Embryonic facial prominence (tissue), 1 donor: ENCODE measurements around the gene LOXHD1.

Experiments
- DNase-seq: peaks from one replicate; pipeline ENCODE4 v3.0.0-alpha.2; 2016; ENCODE audit errors: extremely low spot score

LOXHD1 gene

DNA sequence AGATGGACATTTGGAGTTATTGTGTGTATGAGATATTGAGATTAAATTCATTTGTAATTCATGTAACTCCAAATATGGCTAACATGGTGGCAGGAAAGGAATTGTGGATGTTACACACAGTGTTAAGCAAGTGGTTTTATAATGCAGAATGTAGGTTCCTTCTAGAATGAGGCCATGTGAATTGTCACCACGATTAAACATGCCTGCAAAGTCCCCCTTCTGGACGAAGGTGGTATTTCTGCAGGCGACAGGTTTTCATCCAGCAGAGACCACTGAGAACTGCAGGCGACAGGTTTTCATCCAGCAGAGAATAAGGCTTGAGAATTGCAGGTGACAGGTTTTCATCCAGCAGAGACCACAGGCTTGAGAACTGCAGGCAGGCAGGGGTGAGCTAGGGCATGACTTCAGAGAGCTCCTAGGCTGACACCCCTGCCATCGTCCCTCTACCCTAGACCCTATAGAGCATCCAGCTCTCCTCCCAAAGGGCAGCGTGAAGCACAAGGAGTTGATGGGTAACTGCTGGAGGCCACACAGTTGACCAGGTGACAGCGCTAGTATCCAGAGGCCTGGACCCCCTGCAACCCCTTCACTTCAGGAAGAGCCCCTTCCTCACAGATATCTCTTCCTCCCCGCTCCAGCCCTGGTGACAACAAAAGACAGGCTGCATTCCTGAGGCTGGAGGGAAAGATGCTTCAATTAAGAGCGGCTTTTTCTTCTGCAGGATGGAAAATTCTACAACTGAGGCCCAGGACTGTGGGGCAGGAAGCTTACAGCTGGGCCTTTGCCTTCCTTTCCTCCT lies 175.8 kb downstream of the LOXHD1 start:
- no peak for DNase-seq

DNA sequence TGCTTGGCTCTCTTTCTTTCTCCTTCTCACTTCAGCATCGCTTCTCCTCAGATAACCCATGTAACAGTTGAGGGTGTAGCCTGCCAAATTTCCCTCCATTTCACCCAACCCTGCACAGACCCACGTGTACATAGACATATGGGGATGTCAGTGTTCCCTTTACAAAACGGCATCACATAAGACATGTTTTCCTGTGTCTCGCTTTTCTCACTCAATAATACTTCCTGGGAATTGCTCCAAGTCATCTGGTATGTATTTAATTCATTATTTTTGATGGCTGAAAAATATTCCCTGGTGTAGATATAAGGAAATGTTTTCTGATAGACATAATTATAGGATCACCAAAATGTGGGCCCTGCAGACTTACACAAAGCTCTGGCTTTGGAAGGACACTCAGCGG lies 176.8 kb downstream of the LOXHD1 start:
- DNase-seq = peak; percentile 27

DNA sequence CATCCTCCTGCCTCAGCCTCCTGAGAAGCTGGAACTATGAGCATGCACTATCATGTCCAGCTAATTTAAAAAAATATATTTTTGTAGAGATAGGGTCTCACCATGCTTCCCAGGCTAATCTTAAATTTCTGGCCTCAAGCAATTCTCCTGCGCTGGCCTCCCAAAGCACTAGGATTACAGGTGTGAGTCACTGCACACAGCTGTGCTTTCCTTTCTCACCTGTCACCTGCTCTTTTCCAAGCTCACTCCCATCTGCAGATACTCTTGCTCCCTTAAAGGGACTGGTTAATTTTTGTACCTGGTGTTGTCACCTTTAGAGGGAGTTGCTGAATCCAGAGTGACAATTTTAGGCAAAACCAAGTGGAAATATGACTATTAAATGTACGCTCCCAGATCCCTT lies 178.2 kb downstream of the LOXHD1 start:
- no peak for DNase-seq

DNA sequence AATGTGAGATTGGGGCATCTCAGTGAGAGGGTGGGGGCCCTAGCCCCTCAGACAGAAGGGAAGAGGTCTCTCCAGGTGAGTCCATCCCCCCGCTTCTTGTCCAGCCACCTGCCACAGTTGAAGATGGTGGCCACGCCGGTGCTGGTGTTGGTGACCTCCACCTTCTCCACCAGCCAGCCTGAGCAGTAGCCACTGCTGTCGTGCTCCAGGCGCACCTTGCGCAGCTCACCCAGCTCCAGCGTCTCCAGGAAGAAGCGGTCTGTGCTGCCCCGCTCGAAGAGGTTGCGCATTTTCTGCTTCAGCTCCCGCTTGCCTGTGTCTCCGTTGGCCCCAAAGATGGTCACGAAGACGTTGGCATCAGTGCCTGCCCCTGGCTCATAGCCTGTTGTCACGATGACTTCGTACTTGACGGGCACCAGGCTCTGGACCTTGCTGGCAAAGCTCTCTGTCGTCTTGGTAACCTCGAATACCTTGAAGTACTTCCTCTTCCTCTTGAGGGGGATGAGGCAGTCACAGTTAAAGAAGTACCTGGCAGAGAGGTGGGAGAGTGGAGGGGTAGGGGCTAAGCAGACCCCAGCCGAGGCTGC lies 179.5 kb downstream of the LOXHD1 start:
- no peak for DNase-seq

DNA sequence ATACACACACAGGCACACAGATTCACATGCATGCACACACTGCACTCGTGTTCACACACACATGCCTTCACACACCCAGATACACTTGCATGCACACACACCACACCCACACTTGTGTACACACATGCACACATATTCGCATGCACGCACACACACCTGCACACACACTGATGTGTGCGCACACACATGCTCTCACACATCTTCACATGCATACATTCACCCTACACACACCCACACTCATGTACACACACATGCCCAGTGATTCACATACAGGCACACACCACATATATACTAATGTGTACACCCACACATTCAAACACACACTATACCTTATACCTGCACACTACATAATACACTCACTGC lies 181.6 kb downstream of the LOXHD1 start:
- no peak for DNase-seq

DNA sequence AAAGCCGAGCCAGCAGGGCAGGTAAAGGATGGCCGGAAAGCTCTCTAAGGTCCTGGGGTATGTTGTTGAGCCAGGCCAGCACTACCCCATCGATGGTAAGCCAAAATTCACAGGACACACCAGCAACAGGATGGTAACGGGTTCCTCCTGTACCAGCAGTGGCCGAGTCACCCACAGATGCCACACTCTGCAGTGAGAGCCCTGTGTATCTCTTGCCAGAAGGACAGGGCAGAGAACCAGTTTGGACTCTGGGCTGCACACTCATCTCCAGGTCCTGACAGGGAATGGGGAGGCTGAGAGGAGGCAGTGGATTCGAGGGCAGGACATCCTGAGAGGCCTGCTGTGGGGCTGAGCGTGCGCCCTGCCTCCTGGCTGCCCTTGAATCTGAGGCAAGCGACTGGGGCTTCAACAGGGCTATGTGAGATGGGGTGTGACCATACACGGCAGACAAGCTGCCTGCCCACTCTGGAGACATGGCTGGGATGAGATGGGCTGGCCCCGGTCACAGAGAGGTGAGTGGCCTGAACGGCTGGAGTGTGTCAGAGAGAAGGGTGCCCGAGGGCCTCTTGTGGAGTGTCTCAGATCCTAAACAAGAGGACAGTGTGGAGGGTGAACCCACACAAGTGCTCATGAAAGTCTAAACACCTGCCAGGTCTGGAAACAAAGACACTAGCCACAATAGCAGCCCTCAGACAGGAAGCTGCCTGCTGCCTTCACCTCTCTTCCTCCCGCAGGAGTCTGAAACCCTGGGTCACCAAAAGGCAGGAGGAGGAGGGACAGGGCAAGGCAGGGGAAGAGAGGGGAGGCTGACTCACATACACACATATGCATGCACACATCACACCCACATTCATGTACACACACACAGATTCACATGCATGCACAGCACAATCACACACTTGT lies 182.3 kb downstream of the LOXHD1 start:
- DNase-seq = no peak

DNA sequence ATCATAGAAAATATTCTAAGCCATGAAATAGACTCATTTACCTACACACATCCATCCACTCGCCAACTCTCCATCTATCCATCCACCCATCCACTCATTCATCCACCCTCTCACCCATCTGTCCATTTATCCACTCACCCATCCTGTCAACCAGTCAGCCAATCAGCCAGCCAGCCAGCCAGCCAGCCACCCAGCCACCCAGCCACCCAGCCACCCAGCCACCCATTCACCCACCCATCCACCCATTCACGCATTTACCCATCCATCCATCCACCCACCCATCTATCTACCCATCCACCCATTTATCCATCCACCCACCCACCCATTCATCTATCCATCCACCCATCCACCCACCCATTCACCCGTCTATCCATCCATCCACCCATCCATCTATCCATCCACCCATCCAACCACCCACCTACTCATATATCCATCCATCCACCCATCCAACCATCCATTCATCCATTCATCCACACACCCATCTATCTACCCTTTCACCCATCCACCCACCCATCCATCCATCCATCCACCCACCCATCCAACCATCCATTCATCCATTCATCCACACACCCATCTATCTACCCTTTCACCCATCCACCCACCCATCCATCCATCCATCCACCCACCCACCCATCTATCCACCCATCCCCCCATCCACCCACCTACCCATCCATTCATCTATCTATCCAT lies 185.1 kb downstream of the LOXHD1 start:
- no peak for DNase-seq

DNA sequence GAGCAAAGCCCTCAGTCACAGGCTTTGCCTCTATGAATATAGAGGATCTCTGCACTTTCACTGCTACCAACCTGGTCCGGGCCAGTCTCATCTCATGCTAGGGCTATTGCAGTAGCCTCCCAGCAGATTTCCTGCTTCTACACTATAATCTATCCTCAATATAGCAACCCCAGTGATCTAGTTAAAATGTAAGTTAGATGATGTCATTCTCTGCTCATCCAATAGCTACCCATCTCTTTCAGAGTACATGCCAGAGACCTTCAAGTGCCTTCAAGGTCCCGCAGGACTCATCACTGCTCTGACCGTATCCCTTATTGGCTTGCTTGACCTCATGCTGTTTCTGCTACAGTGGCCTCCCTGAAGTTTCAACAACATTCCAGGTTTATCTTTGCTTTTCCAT lies 186.3 kb downstream of the LOXHD1 start:
- DNase-seq = no peak

DNA sequence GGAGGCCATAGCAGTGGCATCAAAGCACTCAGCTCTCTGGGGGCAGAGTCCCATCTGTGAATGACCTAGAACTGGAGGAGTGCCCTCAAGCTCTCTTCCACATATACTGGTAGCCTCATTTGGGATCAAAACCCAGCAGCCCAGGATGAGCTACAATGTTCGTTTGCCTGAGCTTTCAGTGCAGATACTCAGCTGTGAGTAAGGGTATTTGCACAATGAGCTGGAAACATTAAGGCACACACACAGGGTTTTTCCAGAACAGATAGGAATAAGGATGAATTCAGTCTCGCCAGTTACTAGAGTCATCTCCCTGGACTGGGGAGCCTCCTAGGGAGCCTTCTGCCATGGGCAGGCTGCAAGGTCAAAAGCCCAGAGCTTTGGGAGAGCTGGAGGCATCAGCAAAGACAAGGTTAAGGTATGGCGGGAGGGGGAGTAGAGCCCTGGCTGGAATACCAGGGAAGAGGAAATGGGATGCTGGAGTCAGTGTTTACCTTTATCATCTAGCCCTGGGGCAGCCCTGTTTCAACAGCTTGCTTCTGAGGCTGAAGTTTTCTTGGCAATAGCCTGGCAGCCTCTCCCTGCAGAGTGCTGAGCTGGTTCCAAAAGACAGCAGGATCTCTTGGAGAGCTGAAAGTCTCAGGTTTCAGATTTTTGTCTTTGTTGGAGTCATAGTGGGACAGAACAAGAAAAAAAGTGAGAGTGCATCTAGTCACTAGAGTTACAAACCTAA lies 187.7 kb downstream of the LOXHD1 start:
- DNase-seq = no peak

DNA sequence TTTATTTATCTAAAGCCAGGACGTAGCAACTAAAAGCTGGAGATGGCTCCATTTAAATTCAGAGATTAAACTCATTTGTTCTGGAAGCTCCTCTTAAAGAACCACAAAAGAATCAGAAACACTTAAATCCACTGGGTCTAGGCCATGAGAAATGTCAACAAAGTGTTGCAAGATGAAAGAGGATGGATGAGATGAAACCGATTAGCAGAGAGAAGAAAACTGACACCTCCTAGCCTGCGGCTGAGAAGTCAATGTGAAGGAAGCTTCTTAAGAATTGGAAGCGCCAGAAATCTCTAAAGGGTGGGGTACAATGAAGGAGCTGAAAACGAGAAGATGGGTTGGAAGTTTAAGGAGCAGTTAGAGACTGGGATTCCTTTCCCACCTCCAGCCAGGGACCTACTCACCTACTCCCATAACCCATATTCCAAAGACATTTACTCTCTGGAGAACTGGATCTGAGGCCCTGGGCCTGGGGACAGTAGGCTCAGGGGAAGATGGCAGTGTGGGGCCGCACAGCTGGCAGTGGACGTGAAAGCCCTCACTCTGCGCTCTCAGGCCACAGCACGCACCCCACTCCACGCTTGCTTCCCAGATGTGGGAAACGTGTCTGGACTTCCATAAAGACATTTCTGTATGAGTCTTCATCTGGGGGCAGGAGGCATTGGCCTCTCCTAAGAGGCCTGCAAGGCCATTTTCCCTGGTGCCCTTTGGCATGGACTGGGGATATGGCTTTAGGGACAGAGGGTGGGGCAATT lies 188.4 kb downstream of the LOXHD1 start:
- DNase-seq = no peak

DNA sequence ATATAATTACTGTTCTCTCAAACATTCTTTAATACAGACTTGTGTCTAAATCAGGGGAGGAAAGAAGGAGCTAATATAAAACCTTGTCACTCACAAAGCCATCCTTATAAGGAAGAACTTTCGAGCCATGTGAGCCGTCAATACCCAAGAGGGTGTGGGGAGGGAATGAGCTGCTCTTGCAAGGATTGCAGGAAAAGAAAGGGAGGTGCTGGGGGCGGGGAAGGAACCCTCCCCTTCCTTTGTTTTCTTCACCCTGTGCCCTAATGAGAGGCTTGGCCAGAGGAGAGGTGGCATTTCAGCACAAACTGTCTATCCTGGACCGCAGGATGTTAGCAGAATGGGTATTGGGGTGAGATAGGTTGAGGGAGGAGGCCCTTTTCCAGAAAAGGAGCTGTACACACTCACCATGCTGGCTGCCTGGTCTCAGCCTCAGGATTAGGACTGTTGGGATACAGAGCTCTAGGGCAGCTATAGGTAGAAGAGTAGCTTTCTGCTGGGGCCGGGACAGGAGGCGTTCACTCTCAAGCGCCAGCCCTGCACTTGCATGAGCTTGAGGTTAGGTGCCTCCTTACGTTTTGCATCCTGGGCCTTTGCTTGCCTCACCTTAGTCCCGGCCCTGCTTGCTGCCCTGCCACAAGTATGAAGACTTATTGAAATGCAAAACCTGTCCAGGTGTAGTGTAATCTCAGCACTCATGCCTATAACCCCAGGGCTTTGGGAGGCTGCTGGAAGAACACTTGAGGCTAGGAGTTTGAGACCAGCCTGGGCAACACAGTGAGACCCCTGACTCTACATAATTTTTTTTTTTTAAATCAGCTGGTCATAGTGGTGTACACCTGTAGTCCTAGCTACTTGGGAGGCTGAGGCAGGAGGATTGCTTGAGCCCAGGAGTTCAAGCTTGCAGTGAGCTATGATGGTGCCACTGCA lies 190.5 kb downstream of the LOXHD1 start:
- no peak for DNase-seq

DNA sequence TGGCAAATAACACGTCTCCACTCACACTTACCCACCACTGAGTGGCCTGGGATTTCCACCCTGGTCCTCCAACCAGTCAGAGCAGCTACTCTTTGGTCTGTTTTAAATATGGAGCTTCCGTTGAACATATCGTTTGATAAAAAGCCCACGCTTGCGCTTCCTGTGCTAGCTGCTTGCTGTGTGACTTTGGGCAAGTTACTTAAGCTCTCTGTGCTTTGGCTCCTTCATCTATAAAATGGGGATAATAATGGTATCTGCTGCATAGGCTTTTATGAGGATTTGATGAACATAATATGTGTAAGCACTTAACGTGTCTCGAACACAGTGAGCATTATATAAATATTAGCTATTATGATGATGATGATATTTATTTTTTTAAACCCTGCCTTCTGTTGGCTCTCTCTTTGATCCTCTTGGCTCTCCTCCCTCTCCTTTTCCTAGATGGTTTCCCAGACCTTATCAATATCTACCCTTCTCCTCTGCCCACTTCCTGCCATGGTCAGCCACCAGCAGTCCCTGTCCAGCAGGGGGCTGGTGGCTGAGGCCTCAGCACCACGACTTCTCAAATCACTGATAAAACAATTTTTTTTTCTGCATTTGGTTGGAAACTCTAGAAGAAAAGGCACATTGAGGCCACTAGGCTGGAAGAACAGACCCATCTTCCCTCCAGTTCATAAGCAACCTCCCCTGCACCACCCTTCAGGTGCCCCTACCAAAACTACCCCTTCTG lies 191.9 kb downstream of the LOXHD1 start:
- DNase-seq = no peak

DNA sequence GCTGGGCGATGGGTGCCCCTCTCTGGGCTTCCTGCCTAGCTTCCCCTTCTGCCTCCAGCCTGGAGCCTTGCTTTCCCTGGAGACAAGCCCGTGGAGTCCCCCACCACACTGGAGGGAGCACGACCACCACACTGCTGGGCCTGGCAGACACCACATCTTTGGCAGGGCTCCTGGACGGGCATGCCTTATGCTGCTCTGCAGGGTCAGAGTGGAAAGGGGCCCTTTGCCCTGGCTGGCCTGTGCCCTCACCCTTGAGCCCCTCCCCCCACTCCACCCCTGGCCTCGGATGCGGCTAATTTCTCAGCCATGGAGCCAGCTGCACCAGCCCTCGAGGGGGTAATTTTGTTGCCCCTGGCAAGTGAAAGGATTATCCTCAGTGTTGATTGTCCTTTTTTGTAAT lies 194.5 kb downstream of the LOXHD1 start:
- DNase-seq = no peak

DNA sequence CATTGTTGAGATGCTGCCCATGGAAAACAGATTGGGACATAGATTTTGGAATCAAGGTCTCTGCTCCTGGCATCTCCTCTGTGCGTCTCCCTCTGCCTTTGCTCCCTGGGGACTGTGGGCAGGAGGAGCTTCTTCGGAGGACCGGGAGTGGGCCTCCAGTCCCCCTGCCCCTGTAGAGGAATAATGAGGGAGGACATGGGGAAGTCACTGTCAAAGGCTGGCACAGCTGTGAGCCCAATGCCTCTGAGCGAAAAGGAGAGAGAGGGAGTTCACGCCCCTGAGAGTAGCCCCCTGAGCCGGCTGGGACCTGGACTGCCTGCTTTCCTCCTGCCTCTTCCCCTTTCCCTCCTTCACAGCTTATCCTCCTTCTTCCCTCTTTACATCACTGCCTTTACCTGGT lies 195.0 kb downstream of the LOXHD1 start:
- DNase-seq = no peak

DNA sequence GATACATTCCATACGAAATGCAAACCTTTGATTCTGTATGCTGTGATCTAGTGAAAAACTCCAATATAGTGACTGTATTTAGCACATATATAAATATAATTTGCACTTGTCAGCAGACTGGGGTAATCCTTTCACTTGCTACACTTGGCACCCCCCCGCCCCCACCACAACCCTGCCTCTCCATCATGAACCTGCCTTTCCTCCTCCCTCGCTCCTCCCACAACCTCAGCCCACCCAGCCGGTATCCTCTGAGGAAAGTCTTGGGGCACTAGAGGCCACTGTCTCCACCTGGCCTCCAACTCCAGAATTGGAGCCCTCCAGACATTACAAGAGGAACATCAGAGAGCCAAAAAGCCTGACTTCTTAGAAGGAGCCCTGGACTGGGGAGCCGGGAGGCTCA lies 196.3 kb downstream of the LOXHD1 start:
- no peak for DNase-seq

DNA sequence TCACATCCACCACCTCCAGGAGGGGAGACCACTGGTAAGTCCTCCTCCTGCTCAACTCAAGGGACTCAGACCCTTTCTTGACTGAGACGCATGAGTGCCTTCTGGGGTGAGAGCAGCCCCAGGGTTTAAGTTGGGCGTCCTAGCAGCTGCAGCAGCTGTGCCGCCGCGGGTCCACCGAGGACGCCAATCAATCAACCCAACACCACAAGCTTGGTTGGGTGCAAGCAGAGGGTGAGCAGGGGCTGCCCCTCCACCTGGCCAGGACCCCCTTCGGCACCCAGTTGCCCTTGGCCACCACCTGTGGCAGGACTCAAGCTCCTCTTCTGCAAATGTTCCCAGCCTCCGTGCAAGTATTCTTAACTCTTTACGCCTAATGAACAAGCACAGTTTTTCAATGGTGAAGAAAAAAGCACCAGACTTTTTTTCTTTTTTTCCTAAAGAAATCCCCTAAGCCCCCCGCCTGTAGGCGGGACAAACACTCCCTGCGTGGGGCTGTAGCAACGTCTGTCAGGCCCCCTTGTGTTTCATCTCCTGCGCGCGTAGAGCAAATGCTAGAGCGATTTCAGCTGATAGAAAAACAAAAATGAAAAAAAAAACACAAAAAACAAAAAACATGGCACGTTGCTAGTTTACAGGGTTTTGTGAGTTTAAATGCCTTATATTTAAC lies 197.1 kb downstream of the LOXHD1 start:
- no peak for DNase-seq

DNA sequence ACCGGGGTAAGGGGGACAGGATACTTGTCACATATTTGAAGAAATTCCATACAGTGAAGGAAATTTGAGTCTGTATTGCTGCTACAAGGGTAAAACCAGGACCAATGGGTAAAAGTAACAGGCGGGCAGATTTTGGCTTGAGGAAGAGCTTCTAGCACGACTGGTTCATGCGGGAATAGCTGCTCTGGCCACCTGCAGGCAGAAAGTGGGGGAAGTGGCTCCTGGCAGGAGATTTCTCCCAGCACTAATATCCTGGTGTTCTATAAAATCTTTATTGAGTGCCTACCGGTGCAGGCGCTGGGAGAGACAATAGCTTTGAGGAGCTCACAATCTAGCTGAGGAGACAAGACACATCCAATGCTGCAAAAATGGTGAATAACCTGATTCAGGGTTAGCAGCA lies 198.5 kb downstream of the LOXHD1 start:
- DNase-seq = no peak

DNA sequence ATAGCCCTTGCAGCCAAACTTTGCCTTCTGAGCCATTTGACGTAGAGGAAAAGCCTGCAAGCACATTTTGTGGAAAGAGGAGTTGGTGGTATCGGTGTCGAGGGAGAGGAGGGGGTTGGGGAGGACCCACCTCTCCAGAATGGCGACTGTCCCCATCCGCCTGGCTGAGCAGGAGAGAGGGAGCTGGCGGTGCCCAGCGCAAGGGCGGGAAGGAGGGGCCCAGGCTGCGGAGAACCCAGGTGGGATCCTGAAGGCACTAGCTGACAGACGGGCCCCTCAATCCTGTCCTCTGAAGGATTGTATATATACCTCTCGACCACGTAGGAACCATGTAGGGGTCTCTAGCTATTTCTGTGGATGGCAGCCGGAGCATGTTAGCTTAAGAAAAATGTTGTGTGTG lies 200.3 kb downstream of the LOXHD1 start:
- DNase-seq = no peak
